ENCODE data around the gene NANOS3.
"Not testable (repeated sequence)": the region's sequence is repeated elsewhere in the genome, so short reads cannot be mapped to it uniquely, and the experiment has no call there.

NANOS3 gene

DNA sequence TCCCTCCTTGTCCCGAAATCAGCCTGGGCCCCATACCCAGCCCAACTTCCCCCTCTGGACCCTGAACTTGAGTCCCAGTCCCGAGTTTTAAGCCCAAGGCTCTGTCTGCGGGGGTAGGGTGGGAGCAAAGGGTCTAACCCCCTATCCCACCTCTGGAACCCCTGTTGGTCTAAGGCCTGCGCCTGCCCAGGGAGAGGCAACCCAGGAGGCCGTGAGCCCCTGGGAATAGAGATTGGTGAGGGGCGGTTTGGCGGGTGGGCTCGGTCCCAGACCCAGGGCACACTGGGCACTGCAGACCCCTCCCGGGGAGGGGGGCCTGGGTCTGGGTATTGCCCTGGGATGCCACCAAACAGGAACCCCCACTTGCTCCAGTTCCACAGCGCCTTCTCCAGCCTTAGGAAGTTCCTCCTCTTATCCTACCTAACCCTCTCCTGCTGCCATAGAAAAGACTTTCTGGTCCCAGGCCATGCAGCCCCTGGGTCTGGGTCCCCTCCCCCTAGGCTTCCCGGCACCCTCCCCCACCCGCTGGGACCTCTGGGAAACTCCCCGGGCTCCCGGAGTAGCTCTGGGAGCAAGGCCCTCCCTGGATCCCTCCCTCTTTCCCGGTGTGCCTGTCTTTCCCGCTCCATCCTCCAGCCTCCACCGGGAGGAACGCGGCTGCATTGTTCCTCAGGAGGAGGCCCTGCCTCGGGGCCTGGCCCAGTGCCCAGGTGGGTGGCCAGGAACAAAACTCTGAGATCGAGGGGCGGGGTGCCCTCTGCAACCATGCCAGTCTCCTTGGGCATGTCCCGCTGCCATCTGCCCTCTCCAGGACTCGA is 33.6 kb upstream of the NANOS3 start:
- DNase-seq, result no peak

DNA sequence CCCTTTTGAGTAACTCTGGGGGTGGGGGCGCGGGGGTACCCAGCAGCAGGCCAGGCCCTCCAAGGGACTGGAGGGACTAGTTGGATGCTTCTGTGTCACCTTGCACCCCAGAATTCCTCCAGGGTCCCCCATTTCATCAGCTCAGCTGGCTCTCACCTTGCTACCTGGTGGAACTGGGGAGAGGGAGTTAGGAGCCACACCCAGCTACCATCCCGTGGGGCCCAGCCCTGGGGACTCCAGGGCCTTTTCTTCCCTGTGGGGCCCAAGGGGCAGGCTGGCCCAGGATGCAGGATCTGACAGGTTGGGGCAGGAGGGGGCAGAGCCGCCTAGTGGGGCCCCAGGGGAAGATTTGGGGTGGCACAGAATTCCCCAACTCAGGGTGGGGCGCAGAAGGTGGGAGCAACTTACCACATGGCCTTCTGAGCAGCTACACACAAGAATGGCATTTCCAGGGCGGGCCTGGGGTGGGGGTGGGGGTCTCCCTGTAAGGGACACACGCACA is 32.8 kb upstream of the NANOS3 start:
- DNase-seq, result no peak

DNA sequence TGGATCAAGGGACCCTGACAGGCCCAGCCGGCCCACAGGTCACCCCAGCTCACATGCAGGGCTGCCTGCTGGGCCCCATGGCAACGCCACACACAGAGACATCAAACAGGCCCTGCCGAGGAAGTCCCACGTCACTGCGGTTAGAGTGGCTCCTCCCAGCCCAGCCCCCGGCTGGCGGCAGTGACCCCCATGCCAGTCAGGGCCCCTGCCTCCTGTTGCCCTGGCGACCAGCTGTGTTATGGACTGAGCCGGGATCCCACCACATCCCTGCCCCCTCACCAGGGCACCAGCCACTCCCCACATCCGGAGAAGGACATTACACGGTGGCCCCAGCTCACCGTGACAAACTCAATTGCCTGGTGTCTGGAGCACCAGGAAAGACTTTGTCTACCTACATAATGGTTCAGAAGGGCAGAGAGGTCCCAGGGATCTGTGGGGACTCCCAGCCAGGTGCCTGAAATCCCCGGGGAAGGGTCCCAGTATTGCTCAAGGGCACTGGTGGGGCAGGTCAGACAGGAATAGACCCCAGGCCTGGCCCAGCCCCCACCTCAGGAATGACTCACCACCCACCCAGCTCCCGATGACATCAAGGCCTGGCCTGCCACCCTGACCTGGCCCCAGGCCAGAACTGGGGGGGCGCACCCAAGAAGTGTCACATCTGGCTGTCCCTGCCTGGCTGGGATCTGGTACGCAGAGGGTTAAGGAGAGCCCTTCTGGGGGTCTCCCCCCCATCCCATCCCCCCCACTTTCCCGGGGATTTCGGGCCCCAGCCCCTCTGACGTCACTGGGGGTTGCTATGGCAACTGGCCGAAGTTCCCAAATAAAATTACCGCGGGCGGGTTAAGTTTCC is 30.2 kb upstream of the NANOS3 start:
- no peak for DNase-seq

DNA sequence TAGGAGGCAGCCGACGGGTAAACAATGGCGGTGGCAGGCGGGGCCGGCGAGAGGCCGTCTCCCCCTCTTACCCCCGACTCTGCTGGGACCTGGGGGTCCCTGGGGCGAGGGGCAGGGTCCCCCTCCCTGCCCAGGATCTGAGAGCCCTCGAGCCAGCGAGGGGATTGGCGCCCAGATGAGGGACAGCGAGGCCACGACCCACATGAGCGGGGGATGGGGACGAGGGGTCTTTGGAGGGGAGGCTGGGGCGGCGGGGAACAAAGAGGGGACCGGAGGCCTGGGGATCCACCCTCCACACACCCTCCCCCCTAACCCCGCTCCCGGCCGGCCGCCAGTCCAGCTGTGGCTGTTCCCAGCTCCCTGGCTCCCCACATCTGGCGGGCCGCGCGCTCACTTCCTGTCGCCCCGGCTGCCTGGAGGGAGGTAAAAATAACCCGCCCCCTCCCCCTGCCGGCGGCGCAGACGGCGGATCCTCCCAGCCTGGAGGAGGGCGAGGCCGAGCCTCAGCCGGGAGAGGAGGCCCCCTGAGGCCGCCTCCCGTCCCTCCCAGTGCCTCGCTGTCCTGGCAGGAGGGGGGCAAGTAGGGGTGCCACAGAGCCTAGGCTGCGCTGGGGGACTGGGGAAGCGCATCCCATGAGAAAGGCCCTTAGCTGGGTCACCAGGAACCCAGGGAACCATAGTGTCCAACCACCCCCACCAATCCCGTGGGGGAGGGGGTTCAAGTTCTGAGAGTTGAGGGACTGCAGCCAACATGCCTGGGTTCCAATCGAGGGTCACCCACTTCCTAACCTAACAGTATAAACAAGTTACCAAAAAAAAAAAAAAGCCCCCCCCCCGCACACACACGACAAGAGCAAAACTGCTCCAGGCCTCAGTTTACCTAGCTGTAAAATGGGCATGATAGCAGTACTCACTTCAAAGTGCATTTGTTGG is 29.3 kb upstream of the NANOS3 start:
- peak in 1 of 2 experiments; percentile 24 for DNase-seq

DNA sequence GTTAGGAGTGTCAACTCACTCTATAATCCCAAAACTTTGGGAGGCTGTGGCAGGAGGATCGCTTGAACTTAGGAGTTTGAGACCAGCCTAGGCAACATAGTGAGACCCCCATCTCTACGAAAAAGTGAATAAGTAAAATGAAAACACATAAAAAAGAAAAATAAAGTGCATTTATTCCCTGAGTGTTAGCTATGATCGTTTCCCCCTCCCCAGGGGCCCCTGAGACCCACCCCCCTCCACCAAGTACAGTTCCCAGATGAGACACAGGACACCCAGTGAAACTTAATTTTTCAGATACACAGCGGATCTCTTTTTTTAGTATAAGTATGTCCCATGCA is 28.6 kb upstream of the NANOS3 start:
- no peak for DNase-seq

DNA sequence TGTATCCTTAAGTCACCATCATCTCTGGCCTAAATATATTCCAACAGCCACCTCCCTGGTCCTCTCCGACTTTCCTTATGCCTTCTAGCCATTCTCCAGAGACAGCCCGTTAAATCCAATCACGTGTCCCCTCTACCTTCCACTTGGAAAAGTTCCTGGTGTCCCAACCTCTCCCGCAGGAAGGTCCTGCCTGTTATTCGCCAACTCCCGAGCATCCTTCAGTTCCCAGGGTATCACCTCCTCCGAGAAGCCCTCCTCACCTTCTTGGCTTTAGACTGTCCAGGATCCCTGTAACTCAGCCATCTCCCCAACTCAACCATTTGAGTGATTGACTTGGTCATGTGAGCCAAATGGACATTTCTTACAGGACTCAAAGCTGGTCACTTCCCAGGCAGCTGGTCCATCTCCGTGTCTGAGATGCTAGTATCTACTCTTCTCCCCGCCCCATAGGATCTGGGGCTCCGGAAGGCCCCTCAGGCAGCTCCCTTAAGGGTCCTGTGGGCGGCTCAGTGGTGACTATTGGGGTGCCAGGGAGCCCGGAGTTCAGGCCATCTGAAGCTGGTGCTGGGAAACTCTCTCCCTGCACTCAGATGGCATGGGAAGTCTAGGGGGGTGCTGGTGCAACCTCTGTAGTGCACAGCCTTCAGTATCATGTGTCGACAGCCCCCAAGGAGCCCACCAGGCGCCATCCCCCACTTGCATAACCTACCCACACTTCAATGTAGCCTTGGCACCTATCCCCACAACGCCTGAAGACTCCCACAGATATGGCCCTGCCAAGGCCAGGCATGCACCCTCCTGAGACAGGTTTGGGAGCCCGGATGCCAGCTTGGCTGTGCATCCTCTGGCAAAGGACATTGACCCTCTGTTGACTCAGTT is 27.9 kb upstream of the NANOS3 start:
- DNase-seq, result no peak

DNA sequence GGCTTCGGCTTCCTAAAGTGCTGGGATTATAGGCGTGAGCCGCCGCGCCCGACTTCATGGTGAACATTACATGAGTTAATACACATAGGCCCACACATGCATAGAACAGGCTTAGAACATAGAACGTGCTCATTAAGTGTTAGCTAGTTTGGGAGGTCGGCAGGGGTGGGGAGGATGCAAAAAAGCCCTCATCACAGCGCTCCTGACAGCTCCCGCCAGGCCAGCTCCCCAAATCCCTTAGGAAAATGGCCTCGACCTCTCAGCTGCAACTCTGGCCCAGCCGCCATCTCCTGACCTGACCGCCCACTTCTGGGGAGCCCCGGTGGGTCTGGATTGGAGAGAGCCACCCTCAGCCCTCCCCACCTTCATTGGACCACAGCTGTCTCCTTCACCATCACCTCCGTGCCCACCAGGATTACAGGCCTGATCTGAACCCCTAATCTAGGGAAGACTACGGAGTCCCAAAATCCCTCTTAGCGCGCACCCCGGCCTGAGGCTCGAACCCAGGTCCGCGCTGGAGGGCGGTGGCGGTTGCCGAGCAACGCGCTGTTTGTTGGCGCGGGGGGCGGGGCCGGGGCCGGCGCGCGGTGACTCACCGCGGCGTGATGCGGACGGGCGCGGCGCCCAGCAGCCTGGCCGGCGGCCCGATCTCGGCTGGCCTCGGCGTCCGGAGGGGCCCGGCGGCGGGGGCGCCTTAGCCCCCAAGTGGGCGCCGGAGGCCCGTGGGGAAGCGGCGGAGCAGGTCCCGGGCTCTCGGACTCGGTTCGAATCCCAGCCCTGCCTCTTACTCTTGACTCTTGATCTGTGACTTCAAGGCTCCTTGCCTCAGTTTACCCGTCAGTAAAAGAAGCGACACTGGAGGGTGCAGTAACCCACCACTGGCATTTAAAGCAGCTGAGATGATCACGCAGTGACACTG is 26.7 kb upstream of the NANOS3 start:
- no peak for DNase-seq

DNA sequence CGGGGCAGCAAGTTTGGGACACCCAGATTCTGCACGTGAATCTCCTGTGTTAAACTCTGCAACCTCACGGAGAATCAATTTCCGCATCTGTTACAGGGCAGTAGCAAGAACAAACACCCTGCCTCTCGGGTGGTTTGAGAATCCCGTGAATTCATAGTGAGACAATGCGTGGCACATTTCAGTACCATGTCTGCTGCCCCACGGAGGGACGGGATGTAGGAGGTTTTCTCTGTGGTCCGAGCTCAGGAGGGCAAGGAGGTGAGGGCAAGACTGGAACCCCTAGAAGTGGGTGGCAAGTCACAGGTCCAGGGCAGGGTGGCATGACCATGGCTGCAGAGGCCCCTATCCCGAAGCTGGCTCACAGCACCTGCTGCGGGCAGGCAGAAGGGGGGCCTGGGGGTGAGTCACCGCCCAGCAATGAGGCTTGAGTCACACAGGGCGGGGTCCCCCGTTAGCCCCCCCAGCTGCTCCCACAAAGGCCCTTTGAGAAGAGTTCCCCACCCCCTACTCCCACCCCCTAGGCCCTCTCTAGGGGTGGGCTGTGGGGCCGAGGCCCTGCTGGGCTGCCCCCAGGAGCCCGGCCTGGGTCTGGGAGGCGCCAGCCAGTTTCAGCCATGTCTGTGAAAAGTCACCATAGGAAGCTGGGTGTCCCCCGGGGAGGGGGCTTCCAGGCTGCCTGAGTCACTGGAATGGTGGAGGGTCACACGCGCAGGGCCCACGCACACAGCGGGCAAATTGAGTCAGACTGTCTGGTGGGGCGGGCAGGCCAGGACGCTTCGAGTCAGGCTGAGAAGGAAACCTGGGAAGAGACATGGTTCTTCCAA is 25.8 kb upstream of the NANOS3 start:
- no peak for DNase-seq

DNA sequence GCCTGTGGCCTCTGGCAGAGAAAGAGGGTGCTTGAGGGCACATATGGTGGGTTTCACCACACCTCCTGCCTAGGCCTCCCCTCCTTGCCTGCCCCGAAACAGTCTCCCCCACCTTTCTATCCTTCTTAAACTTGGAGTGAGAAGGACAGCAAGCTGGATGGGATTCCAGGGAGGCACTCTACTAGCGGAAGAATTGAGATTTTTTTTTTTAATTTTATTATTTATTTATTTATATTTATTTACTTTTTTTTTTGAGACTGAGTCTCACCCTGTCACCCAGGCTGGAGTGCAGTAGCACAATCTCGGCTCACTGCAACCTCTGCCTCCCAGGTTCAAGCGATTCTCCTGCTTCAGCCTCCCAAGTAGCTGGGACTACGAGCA is 25.2 kb upstream of the NANOS3 start:
- not testable (repeated sequence) for DNase-seq

DNA sequence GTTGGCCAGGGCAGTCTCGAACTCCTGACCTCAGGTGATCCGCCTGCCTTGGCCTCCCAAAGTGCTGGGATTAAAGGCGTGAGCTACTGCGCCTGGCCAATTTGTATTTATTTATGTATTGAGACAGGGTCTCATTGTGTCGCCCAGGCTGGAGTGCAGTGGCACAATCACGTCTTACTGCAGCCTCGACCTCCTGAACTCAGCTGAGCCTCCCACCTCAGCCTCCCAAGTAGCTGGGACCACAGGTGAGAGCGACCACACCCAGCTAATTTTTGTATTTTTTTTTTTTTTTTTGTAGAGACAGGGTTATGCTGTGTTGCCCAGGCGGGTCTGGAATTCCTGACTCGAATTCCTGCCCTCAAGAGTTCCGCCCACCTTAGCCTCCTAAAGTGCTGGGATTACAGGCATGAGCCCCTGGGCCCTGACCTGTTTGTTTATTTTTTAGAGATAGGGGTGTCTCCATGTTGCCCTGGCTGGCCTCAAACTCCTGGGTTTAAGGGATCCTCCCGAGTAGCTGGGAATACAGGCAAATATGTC is 24.7 kb upstream of the NANOS3 start:
- not testable (repeated sequence) for DNase-seq

DNA sequence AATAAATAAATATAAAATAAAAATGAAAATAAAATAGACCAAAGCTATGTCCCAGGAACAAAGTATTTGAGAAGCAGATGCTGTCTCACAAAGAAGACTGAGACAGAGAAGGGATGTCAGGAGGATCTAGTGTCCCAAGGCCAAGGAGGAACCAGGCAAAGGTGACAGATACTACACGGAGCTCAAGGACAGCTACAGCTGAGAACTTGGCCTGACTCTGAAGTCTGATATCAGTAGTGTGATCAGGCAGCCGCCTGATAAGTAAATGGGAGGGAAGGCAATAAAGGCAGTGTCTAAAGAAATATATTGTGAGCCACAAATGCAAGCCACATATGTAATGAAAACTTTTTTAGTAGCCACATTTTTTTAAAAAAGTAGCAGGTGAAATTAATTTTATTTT is 20.4 kb upstream of the NANOS3 start:
- no peak for DNase-seq

DNA sequence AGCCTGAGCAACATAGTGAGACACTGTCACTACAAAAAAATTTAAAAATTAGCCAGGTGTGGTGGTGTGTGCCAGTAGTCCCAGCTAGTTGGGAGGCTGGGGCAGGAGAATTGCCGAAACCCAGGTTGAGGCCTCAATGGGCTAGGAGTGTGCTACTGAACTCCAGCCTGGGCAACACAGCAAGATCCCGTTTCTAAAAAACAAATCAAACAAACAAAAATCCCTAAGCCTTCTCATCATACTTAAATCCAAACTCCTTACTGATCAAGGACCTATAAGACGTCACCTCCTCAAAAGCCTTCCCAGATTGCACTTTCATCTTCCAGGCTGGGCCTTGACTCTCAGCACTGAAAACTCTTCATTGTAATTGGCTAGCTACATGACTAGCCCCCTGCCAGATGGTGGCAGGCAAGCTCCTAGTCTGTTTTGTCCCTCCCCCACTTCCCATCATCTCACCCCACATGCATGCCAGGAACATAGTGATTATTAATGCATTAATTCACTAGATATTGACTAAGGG is 17.5 kb upstream of the NANOS3 start:
- DNase-seq, result no peak

DNA sequence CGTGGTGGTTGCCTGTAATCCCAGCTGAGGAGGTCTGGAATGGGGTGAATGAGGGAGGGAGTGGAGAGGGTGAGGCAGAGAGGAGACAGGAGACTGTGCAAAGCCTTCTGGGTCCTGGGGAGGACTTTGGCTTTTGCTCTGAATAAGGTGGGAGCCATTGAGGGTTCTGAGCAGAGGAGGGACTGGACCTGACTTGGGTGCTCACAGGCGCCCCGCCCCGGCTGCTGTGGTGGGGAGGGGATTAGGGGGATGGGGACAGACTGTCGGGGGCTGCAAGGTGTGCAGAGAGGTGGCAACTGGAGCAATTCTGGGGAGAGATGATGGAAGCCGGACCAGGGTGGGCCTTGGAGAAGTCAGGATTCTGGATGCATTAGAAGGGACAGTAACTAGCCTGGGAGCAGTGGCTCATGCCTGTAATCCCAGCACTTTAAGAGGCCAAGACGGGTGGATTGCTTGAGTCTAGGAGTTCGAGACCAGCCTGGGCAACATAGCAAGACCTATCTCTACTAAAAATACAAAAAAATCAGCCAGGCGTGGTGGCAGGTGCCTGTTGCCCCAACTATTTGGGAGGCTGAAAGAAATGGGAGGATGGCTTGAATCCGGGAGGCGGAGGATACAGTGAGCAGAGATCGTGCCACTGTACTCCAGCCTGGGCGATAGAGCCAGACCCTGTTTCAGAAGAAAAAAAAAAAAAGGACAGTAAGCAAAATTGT is 16.1 kb upstream of the NANOS3 start:
- no peak for DNase-seq

DNA sequence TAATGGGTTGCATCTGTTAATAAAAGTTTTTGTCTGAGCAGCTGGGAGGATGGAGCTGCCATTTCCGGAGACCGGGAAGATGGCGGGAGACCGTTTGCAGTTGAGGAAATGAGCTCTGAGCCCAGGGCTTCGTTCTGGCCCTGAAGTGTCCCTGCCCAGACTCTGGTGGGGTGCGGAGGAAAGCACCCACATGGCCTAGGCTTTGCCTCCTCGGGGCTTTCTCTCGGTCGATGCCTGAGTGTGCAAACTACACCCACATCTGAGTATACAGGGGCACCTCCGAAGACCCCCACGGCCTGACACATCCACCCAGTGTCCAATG is 15.6 kb upstream of the NANOS3 start:
- no peak for DNase-seq

DNA sequence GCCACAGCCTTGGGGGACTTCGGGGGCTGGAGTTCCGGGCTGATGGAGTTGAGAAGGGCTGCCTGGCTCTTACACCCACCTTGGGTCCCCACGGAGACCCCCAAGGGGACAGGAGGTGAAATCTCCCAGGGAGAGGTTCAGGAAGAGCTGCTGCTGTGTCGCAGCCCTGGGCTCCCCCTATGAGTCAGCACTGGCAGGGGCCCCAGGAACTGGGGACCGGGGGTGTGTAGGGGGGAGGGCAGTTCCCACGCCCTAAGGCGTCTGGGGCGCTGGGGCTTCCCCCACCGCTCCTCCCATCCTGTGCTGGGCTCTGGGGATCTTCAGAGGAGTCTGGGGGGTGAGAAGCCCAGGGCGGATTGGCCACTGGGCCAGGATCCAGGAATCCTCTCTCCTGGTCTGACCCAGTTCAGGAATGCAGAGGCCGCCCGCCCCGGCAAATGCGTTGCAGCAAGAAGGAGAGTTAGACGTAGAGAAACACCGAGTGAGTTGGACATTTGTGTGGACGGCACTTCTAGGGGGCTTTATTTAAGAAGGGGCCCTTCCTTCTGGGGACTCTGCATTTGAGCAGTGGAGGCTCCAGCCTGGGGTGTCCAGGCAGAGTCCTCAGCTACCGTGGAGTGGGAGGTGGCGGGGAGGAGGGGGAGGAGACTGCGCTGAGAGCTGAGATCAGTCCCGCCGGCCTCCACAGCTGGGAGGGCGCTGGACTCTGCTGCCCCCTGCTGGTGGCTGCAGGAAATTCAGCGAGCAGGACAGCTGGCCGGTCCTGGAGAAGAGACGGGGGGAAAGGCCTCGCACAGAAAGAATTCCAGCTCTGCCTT is 15.0 kb upstream of the NANOS3 start:
- peak; percentile 11 to 42 for DNase-seq

DNA sequence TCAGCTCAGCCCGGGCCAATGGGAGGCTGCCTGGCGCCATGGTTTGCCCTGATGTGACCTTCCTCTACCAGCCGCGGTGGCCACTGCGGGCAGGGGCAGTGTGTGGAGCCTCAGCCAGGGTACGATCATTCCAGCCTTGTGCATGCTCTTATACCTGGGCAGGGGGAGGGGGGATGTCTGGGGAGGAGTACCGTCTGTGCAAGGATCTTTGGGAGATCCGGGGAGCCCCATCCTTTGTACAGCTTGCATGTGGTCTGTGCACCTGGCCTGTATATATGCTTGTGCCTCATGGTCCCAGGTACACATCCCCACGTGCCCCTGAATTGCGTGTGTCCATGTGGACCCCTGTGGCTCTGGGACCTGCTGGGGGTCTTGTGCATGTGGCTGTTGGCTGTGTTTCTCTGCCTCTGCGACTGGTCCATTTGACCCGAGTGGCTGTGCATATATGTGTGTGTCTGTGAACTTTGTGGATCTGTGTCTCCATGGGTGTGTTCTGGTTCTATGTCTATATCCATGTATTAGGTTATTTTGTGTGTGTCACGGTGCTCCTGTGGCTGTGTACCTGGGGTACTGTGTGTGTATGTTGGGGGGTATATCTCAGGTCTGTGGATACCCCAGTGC is 12.8 kb upstream of the NANOS3 start:
- DNase-seq, result no peak

Data from NCI-H187 (cell line).